ENCODE measurements around the gene NLGN4X. TPM values are rescaled to one million over a fixed set of nuclear protein-coding genes. Genes with fewer than 3 reads are reported as not detected.
"Not testable (repeated sequence)": the region's sequence is repeated elsewhere in the genome, so short reads cannot be mapped to it uniquely, and the experiment has no call there.

The NLGN4X gene
- polyA plus RNA-seq, 1 experiment: 1.1 TPM

DNA sequence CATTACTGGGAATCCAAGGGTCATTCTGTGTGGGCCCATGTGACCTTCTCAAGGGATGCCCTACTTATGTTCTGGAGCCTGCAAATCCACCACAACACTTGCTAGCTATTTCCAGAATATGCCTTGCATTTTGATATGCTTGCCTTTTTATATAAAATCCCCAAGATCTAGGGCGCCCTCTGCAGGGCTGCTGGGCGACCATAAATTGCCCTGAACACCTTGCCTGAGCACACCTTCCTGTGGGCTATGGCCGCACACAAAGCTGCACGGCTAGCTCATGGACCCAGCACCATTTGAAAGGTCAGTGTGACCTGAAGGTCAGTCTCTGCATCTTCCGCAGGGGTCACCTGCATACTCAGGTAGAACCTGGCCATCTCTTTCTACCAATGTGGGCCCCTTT is 311.7 kb downstream of the NLGN4X start:
- ChIA-PET POLR2A (no interaction called here), CTCF (no interaction called here)
- Histone ChIP-seq H3K36me3 (ENCODE audit: control insufficient read depth, insufficient read depth, low read length) (no peaks in the 10 kb centered on the region), H3K4me3 (ENCODE audit: low read depth, low read length) (no peak overlapping the region), H3K27me3 (ENCODE audit: control insufficient read depth, insufficient read depth, low read length) (no peaks in the 10 kb centered on the region)
- TF ChIP-seq CTCF (IDR thresholded peaks at IDR 0.05; ENCODE audit: insufficient read depth, low read depth, low read length): no peak
- DNase-seq (ENCODE audit: low read depth): no peak

GRCh38 chrX:5915783-5916182 is 312.9 kb downstream of the NLGN4X start:
- no peak overlapping the region for H3K4me3 ChIP-seq (ENCODE audit: low read depth, low read length)
- TF ChIP-seq CTCF (IDR thresholded peaks at IDR 0.05; ENCODE audit: insufficient read depth, low read depth, low read length): no peak
- no peaks in the 10 kb centered on the region for H3K27me3 ChIP-seq (ENCODE audit: control insufficient read depth, insufficient read depth, low read length)
- ChIA-PET CTCF (no interaction called here), POLR2A (no interaction called here)
- H3K36me3 ChIP-seq (ENCODE audit: control insufficient read depth, insufficient read depth, low read length): no peaks in the 10 kb centered on the region
- DNase-seq (ENCODE audit: low read depth): no peak

- Histone ChIP-seq H3K36me3 (ENCODE audit: control insufficient read depth, insufficient read depth, low read length) (no peaks in the 10 kb centered on the region), H3K27me3 (ENCODE audit: control insufficient read depth, insufficient read depth, low read length) (no peaks in the 10 kb centered on the region), H3K4me3 (ENCODE audit: low read depth, low read length) (no peak overlapping the region)
- no peak for DNase-seq (ENCODE audit: low read depth)
- no peak for TF ChIP-seq CTCF (IDR thresholded peaks at IDR 0.05; ENCODE audit: insufficient read depth, low read depth, low read length)
- CTCF ChIA-PET: no interaction called here
- POLR2A ChIA-PET: no interaction called here
Observed at GRCh38 chrX:5907207-5907606, 321.5 kb downstream of the NLGN4X start.

- H3K4me3 ChIP-seq (ENCODE audit: low read depth, low read length); CTCF ChIA-PET; H3K27me3 ChIP-seq (ENCODE audit: control insufficient read depth, insufficient read depth, low read length); POLR2A ChIA-PET; DNase-seq (ENCODE audit: low read depth); H3K36me3 ChIP-seq (ENCODE audit: control insufficient read depth, insufficient read depth, low read length): not testable (repeated sequence)
Observed at GRCh38 chrX:5903586-5904190, 325.0 kb downstream of the NLGN4X start.

DNA sequence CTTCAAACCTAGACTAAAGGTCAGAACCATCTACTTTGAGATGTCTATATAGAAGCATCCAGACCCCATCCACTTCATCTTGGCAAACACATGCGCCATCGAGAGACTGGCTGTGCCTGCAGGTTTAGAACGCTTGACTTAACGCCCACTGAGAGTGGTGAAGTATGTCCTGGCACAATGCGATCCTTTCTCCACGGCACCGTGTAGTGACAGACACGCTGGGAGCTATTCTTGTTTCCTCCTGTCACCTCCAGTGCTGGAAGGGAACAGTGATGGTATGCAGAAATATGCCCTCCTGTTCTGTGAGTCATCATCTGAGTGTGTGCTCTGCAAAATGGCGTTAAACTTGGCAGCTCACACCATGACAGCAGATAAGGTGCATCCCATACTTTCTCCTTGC is 330.2 kb downstream of the NLGN4X start:
- ChIA-PET CTCF (no interaction called here), POLR2A (no interaction called here)
- DNase-seq (ENCODE audit: low read depth): no peak
- no peak for TF ChIP-seq CTCF (IDR thresholded peaks at IDR 0.05; ENCODE audit: insufficient read depth, low read depth, low read length)
- Histone ChIP-seq H3K27me3 (ENCODE audit: control insufficient read depth, insufficient read depth, low read length) (no peaks in the 10 kb centered on the region), H3K36me3 (ENCODE audit: control insufficient read depth, insufficient read depth, low read length) (no peaks in the 10 kb centered on the region), H3K4me3 (ENCODE audit: low read depth, low read length) (no peak overlapping the region)

GRCh38 chrX:5891378-5891777 is 337.3 kb downstream of the NLGN4X start:
- no peak for TF ChIP-seq CTCF (IDR thresholded peaks at IDR 0.05; ENCODE audit: insufficient read depth, low read depth, low read length)
- Histone ChIP-seq H3K27me3 (ENCODE audit: control insufficient read depth, insufficient read depth, low read length) (no peaks in the 10 kb centered on the region), H3K36me3 (ENCODE audit: control insufficient read depth, insufficient read depth, low read length) (no peaks in the 10 kb centered on the region), H3K4me3 (ENCODE audit: low read depth, low read length) (no peak overlapping the region)
- CTCF ChIA-PET: no interaction called here
- POLR2A ChIA-PET: no interaction called here
- DNase-seq (ENCODE audit: low read depth): no peak
